Caco-2 (cell line): ENCODE measurements around the gene GALNT18. TPM values are rescaled to one million over a fixed set of nuclear protein-coding genes. Genes with fewer than 3 reads are reported as not detected.

Experiments
- BruUV-seq: library from RNA; stranded (reverse); fragments of 400-500 nt; replicated peaks from 2 replicates; lab custom pipeline; 2021; lab: Mats Ljungman, UMichigan
- CTCF ChIA-PET: fragments of 300-600 bp; sonication (Branson Sonifier 250); formaldehyde crosslinking; loops from one replicate; lab custom pipeline; 2022; ENCODE audit warnings: antibody characterized with exemption; lab: Charles Lee
- POLR2A ChIA-PET: fragments of 300-600 bp; sonication (Branson Sonifier 250); formaldehyde crosslinking; loops from one replicate; lab custom pipeline; 2022; ENCODE audit warnings: antibody characterized with exemption; lab: Charles Lee
- DNase-seq, 2 experiments: peaks; one replicate each; pipeline versions ENCODE4 v3.0.0 to v3.0.0-alpha.2; 2020 to 2022
- H3K27me3 ChIP-seq: replicated peaks from 2 replicates; pipeline ENCODE4 v1.6.0; 2011; ENCODE audit warnings: low read length; ENCODE audit not compliant: control insufficient read depth, insufficient read depth
- H3K36me3 ChIP-seq: 2 replicates; pipeline ENCODE4 v1.5.1; 2011; ENCODE audit warnings: low read length; ENCODE audit not compliant: control insufficient read depth, insufficient read depth
- H3K4me1 ChIP-seq: fragments of 250-450 bp; sonication (Bioruptor Pico); 2 replicates; pipeline ENCODE4 v1.5.1; 2020; ENCODE audit warnings: mild to moderate bottlenecking
- H3K4me3 ChIP-seq: 2 replicates; pipeline ENCODE4 v1.5.1; 2011; ENCODE audit warnings: low read depth, mild to moderate bottlenecking, control low read depth, low read length
- H3K9me3 ChIP-seq: fragments of 250-450 bp; sonication (Bioruptor Pico); 2 replicates; pipeline ENCODE4 v1.5.1; 2020; ENCODE audit warnings: mild to moderate bottlenecking, moderate library complexity
- H3K27ac Mint-ChIP-seq: one replicate; pipeline ENCODE4 v1.8.0; 2022; ENCODE audit warnings: mixed read lengths; ENCODE audit not compliant: unreplicated experiment
- H3K27me3 Mint-ChIP-seq: one replicate; pipeline ENCODE4 v1.8.0; 2022; ENCODE audit warnings: mixed read lengths; ENCODE audit not compliant: insufficient read depth, unreplicated experiment
- H3K36me3 Mint-ChIP-seq: one replicate; pipeline ENCODE4 v1.8.0; 2022; ENCODE audit warnings: mild to moderate bottlenecking, mixed read lengths; ENCODE audit not compliant: insufficient read depth, unreplicated experiment
- H3K4me1 Mint-ChIP-seq: one replicate; pipeline ENCODE4 v1.8.0; 2022; ENCODE audit warnings: low read depth, mixed read lengths; ENCODE audit not compliant: unreplicated experiment
- H3K4me3 Mint-ChIP-seq: one replicate; pipeline ENCODE4 v1.8.0; 2022; ENCODE audit warnings: mild to moderate bottlenecking, moderate library complexity, mixed read lengths; ENCODE audit not compliant: unreplicated experiment
- H3K9me3 Mint-ChIP-seq: one replicate; pipeline ENCODE4 v1.8.0; 2022; ENCODE audit warnings: mixed read lengths; ENCODE audit not compliant: unreplicated experiment
- CTCF ChIP-seq, 2 experiments: fragments of 200-600 bp in 1 of 2; IDR thresholded peaks; 1 replicate in 1 of 2; 2 replicates in 1 of 2; pipeline versions ENCODE4 v1.5.1 to v1.8.0; 2011 to 2022; ENCODE audit warnings: antibody characterized with exemption in 1 of 2, control low read depth in 1 of 2, inconsistent platforms in 1 of 2, low read depth in 1 of 2, low read length in 1 of 2, mild to moderate bottlenecking in 1 of 2, moderate library complexity in 1 of 2; ENCODE audit not compliant: insufficient read depth in 1 of 2, severe bottlenecking in 1 of 2, unreplicated experiment in 1 of 2
- intact Hi-C: fragments of 100-400 bp; cut with micrococcal nuclease; formaldehyde crosslinking; loops from one replicate; pipeline ENCODE4 v1.10.0; 2022; ENCODE audit not compliant: unreplicated experiment
- total RNA-seq: library from RNA; stranded (reverse); gene quantifications from 2 replicates; pipeline ENCODE4 v1.2.3, GENCODE V29; 2022

The GALNT18 gene
- total RNA-seq, 1 experiment from 2014 or later: 0.43 TPM

DNA sequence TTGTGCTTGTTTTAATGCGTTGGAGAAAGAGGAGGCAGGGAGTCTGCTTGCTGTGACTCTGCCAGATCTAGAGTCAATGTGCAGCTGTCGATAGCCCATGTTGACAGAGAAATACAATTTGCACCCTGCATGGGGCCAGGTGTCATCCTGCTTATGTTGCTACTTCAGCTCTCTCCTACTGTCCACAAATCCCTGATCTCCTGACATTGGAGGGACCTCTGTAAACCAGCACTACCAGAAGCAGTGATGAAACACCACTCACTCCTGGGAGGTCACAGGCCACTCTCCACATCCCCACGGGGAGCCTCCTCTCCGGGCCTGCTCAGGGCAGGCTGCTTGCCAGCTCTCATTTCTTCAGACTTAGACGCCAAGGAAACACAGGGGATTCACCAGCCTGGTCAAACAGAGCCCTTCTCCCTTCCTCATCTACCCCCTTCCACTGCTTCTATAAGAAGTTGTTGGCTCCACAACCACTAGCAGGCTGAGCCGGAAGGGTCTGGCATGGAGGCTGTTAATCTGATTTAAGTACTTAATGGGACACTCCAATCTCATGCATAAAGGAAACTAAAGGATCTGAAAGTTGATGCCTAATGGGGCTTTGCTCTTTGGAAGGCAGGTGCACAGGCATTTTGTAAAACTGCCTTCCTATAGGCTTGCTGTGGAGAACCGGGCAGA lies 238.8 kb downstream of the GALNT18 start:
- DNase-seq: no peak
- Mint-ChIP-seq H3K27me3 (peaks cover 5% of the 10 kb centered on the region), H3K4me1 (no peaks in the 10 kb centered on the region), H3K4me3 (no peak overlapping the region), H3K27ac (no peak overlapping the region), H3K36me3 (no peaks in the 10 kb centered on the region), H3K9me3 (no peaks in the 10 kb centered on the region)
- Histone ChIP-seq H3K4me1 (no peaks in the 10 kb centered on the region), H3K4me3 (no peak overlapping the region), H3K27me3 (no peaks in the 10 kb centered on the region; the same call in 1 of the 2 replicates), H3K36me3 (no peaks in the 10 kb centered on the region), H3K9me3 (no peaks in the 10 kb centered on the region; the same call in 1 of the 2 replicates)
- ChIA-PET POLR2A (no interaction called here), CTCF (interaction anchor here (0.5 kb wide), 1 partner anchor 122 kb away, joined by 3 read pairs; no protein-coding TSS in a partner anchor)
- no TSS peak for BruUV-seq
- intact Hi-C loops: no loop called here
- TF ChIP-seq CTCF (IDR thresholded peaks at IDR 0.05; ENCODE audit: insufficient read depth in 1 of 2, low read depth in 1 of 2, low read length in 1 of 2, severe bottlenecking in 1 of 2, unreplicated experiment in 1 of 2): no peak

DNA sequence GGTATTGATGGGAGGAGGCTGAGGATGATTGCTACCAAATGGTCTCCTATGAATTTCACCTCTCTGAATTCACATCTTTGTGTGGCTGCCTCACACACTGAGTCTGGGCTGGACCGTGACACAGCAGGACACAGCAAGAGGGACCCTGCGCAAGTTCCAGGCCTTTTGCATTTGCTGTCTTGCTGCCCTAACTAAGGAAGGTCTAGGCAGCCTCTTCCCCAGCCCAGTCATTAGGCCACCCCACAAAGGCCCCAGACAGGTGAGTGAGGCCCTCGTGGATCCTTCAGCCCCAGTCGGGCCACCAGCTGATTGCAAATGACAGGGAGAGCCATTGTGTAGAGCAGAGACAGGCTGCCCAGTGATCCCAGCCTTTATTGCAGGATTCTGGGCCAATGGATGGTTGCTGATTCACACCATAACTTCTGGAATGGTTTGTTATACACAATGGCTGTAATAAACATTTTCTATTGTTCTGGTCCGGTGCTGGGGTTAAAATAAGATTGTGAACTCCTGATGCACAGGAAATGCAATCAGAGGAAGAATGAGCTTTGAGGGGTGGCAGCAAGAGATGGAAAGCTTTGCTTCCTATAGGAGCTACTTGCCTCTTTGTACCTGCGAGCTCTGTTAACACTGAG lies 240.2 kb downstream of the GALNT18 start:
- H3K36me3 ChIP-seq: no peaks in the 10 kb centered on the region
- intact Hi-C loops: no loop called here
- no peaks in the 10 kb centered on the region for H3K4me1 Mint-ChIP-seq
- peaks cover 2% of the 10 kb centered on the region for H3K27me3 Mint-ChIP-seq
- H3K27ac Mint-ChIP-seq: no peak overlapping the region
- H3K36me3 Mint-ChIP-seq: no peaks in the 10 kb centered on the region
- H3K9me3 Mint-ChIP-seq: no peaks in the 10 kb centered on the region
- no TSS peak for BruUV-seq
- H3K4me1 ChIP-seq: no peaks in the 10 kb centered on the region
- H3K9me3 ChIP-seq: no peaks in the 10 kb centered on the region; the same call in 1 of the 2 replicates
- H3K4me3 ChIP-seq: no peak overlapping the region
- CTCF ChIA-PET: no interaction called here
- no peaks in the 10 kb centered on the region; the same call in 1 of the 2 replicates for H3K27me3 ChIP-seq
- POLR2A ChIA-PET: no interaction called here
- DNase-seq: no peak
- TF ChIP-seq CTCF (IDR thresholded peaks at IDR 0.05; ENCODE audit: insufficient read depth in 1 of 2, low read depth in 1 of 2, low read length in 1 of 2, severe bottlenecking in 1 of 2, unreplicated experiment in 1 of 2): no peak
- no peak overlapping the region for H3K4me3 Mint-ChIP-seq

DNA sequence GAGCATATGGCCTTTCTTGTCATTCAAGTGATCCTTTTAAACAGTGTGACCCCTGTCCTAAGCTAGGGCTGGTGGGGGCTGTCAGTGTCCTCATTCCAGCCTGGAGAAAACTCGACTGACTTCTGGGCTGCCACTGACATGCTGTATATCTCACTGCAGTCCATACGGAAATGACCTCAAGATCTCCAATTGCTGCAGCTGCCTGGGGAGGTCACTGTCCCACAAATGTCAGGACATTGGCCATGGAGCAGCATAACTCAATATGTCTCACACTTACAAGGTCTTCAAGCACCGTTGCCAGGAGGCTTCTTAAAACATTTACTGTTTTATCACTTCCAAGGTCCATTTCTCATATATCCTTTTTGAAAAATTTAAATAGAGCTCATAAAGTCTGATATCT lies 240.9 kb downstream of the GALNT18 start:
- Mint-ChIP-seq H3K27me3 (peaks cover 2% of the 10 kb centered on the region), H3K4me3 (no peak overlapping the region), H3K4me1 (no peaks in the 10 kb centered on the region), H3K9me3 (no peaks in the 10 kb centered on the region), H3K27ac (no peak overlapping the region), H3K36me3 (no peaks in the 10 kb centered on the region)
- H3K4me1 ChIP-seq: no peaks in the 10 kb centered on the region
- POLR2A ChIA-PET: no interaction called here
- TF ChIP-seq CTCF (IDR thresholded peaks at IDR 0.05; ENCODE audit: insufficient read depth in 1 of 2, low read depth in 1 of 2, low read length in 1 of 2, severe bottlenecking in 1 of 2, unreplicated experiment in 1 of 2): no peak
- no peak overlapping the region for H3K4me3 ChIP-seq
- H3K36me3 ChIP-seq: no peaks in the 10 kb centered on the region
- DNase-seq: no peak
- no peaks in the 10 kb centered on the region; the same call in 1 of the 2 replicates for H3K9me3 ChIP-seq
- intact Hi-C loops: no loop called here
- H3K27me3 ChIP-seq: no peaks in the 10 kb centered on the region; the same call in 1 of the 2 replicates
- no TSS peak for BruUV-seq
- CTCF ChIA-PET: no interaction called here
